Measurements from ENCODE around the gene SLC17A5. TPM values are rescaled to one million over a fixed set of nuclear protein-coding genes. Genes with fewer than 3 reads are reported as not detected.

The SLC17A5 gene
- total RNA-seq, 2 experiments from 2014 or later: 5.3 to 6.2 TPM

DNA sequence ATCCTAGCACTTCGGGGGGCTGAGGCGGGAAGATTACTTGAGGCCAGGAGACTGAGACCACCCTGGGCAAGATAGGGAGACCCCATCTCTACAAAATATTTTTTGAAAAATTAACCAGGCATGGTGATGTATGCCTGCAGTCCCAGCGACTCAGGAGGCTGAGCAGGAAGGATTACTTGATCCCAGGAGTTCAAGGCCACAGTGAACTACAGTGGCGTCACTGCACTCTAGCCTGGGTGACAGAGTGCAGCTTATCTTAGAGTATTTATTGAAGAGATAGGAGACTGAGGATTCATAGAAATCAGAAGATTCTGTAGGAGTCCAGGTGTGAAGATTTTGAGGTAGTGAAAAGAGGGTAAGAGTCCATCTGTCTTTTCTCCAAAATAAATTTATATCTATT lies 45.0 kb downstream of the SLC17A5 start:
- ChIA-PET POLR2A (interaction anchor here (5.7 to 8.0 kb wide), 2 partner anchors 87 to 95 kb away, joined by 62 to 89 read pairs; partner anchors contain the start of gene EEF1A1), CTCF (interaction anchor here (3.3 to 7.4 kb wide), 2 partner anchors 87 to 94 kb away, joined by 13 to 50 read pairs; partner anchors contain the start of gene EEF1A1)
- no peak overlapping the region for H3K4me3 ChIP-seq (ENCODE audit: low read length)
- TF ChIP-seq, protein P1, sequence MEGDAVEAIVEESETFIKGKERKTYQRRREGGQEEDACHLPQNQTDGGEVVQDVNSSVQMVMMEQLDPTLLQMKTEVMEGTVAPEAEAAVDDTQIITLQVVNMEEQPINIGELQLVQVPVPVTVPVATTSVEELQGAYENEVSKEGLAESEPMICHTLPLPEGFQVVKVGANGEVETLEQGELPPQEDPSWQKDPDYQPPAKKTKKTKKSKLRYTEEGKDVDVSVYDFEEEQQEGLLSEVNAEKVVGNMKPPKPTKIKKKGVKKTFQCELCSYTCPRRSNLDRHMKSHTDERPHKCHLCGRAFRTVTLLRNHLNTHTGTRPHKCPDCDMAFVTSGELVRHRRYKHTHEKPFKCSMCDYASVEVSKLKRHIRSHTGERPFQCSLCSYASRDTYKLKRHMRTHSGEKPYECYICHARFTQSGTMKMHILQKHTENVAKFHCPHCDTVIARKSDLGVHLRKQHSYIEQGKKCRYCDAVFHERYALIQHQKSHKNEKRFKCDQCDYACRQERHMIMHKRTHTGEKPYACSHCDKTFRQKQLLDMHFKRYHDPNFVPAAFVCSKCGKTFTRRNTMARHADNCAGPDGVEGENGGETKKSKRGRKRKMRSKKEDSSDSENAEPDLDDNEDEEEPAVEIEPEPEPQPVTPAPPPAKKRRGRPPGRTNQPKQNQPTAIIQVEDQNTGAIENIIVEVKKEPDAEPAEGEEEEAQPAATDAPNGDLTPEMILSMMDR (IDR thresholded peaks at IDR 0.05): no peak
- H3K9me3 Mint-ChIP-seq: no peaks in the 10 kb centered on the region
- DNase-seq (no peak), ATAC-seq (ENCODE audit: poor library complexity) (no peak)
- H3K27ac ChIP-seq (ENCODE audit: low read depth in 1 of 2, low read length in 2 of 2): no peak overlapping the region
- peaks cover 5% of the 10 kb centered on the region for H3K4me1 Mint-ChIP-seq (ENCODE audit: low read depth)
- H3K9me3 ChIP-seq (ENCODE audit: control insufficient read depth in 1 of 2, insufficient read depth in 1 of 2, low read length in 2 of 2): no peaks in the 10 kb centered on the region
- no peak overlapping the region for H3K27ac Mint-ChIP-seq
- H3K27me3 Mint-ChIP-seq: no peaks in the 10 kb centered on the region
- no peak overlapping the region for H3K4me3 Mint-ChIP-seq
- no peaks in the 10 kb centered on the region for H3K27me3 ChIP-seq (ENCODE audit: control insufficient read depth in 1 of 2, insufficient read depth in 2 of 2, low read length in 2 of 2)
- H3K36me3 ChIP-seq (ENCODE audit: insufficient read depth, low read length): peaks cover 45% of the 10 kb centered on the region
- peaks cover 55% of the 10 kb centered on the region for H3K36me3 Mint-ChIP-seq (ENCODE audit: low read depth)
- intact Hi-C loops (cut with DNase I, micrococcal nuclease): no loop called here
- H3K4me1 ChIP-seq (ENCODE audit: insufficient read depth, low read length): no peaks in the 10 kb centered on the region

DNA sequence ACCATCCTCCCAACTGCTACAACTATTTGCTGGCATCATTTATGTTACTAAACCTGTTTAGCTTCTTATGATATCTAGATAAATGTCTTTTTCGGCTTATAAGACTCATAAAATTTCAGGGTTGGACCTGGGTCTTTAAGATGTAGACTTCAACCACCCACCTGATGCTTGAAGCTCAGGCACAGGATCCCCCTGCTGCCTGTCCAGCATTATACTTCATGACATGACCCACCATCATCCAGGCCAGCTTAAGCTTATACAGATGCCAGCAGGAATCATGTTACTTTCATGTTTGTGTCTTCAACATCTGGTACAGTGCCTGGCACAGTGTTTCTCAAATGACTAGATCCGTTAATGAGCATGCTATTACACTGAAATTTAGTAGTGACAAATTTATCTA lies 47.4 kb downstream of the SLC17A5 start:
- intact Hi-C loops (cut with DNase I, micrococcal nuclease): no loop called here
- Histone ChIP-seq H3K4me3 (ENCODE audit: low read length) (no peak overlapping the region), H3K9me3 (ENCODE audit: control insufficient read depth in 1 of 2, insufficient read depth in 1 of 2, low read length in 2 of 2) (no peaks in the 10 kb centered on the region), H3K27ac (ENCODE audit: low read depth in 1 of 2, low read length in 2 of 2) (no peak overlapping the region), H3K4me1 (ENCODE audit: insufficient read depth, low read length) (no peaks in the 10 kb centered on the region), H3K27me3 (ENCODE audit: control insufficient read depth in 1 of 2, insufficient read depth in 2 of 2, low read length in 2 of 2) (no peaks in the 10 kb centered on the region), H3K36me3 (ENCODE audit: insufficient read depth, low read length) (peaks cover 41% of the 10 kb centered on the region)
- Mint-ChIP-seq H3K27ac (no peak overlapping the region), H3K4me3 (no peak overlapping the region), H3K4me1 (ENCODE audit: low read depth) (peaks cover 5% of the 10 kb centered on the region), H3K27me3 (no peaks in the 10 kb centered on the region), H3K9me3 (no peaks in the 10 kb centered on the region), H3K36me3 (ENCODE audit: low read depth) (peaks cover 60% of the 10 kb centered on the region)
- ATAC-seq (ENCODE audit: poor library complexity): no peak
- TF ChIP-seq, protein P1 (IDR thresholded peaks at IDR 0.05): no peak
- no peak for DNase-seq
- ChIA-PET POLR2A (interaction anchor here (1.2 to 1.7 kb wide), 2 partner anchors 82 to 86 kb away, joined by 3 to 4 read pairs; partner anchors contain the start of gene EEF1A1), CTCF (interaction anchor here (7.4 kb wide), 1 partner anchor 91 kb away, joined by 50 read pairs; no protein-coding TSS in a partner anchor)

DNA sequence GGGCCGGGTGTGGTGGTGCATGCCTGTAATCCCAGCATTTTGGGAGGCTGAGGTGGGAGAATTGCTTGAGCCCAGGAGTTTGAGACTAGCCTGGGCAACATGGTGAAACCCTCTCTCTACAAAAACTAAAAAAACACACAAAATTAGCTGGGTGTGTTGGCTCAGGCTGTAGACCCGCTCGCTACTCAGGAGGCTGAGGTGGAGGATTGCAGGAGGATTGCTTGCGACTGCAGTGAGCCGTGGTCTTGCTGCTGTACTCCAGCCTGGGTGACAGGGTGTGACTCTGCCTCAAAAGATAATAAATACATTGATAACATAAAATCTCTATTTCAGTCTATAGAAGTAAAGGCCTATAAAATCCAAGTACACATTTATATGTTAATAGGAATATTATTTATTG lies 49.3 kb downstream of the SLC17A5 start:
- Histone ChIP-seq H3K4me1 (ENCODE audit: insufficient read depth, low read length) (no peaks in the 10 kb centered on the region), H3K27me3 (ENCODE audit: control insufficient read depth in 1 of 2, insufficient read depth in 2 of 2, low read length in 2 of 2) (no peaks in the 10 kb centered on the region), H3K36me3 (ENCODE audit: insufficient read depth, low read length) (peaks cover 39% of the 10 kb centered on the region), H3K4me3 (ENCODE audit: low read length) (no peak overlapping the region), H3K9me3 (ENCODE audit: control insufficient read depth in 1 of 2, insufficient read depth in 1 of 2, low read length in 2 of 2) (no peaks in the 10 kb centered on the region), H3K27ac (ENCODE audit: low read depth in 1 of 2, low read length in 2 of 2) (no peak overlapping the region)
- TF ChIP-seq, protein P1 (IDR thresholded peaks at IDR 0.05): no peak
- ChIA-PET CTCF (no interaction called here), POLR2A (interaction anchor here (1.0 to 1.4 kb wide), 3 partner anchors 19 to 89 kb away, joined by 3 to 5 read pairs (median 3); no protein-coding TSS in a partner anchor)
- no peak for ATAC-seq (ENCODE audit: poor library complexity)
- no peaks in the 10 kb centered on the region for H3K27me3 Mint-ChIP-seq
- no peak overlapping the region for H3K27ac Mint-ChIP-seq
- H3K36me3 Mint-ChIP-seq (ENCODE audit: low read depth): peaks cover 51% of the 10 kb centered on the region
- intact Hi-C loops (cut with DNase I, micrococcal nuclease): no loop called here
- H3K4me3 Mint-ChIP-seq: no peak overlapping the region
- H3K9me3 Mint-ChIP-seq: no peaks in the 10 kb centered on the region
- no peak for DNase-seq
- H3K4me1 Mint-ChIP-seq (ENCODE audit: low read depth): no peaks in the 10 kb centered on the region

Data from CD4-positive, alpha-beta T cell (primary cell).